HL-60 (cell line): ENCODE results near the gene UBAC2.

Experiments
- GABPA ChIP-seq: IDR thresholded peaks from 2 replicates; pipeline ENCODE4 v1.6.1; 2012; ENCODE audit warnings: low read depth
- POLR2AphosphoS5 ChIP-seq: IDR thresholded peaks from 2 replicates; pipeline ENCODE4 v1.6.1; 2012; ENCODE audit warnings: low read depth
- TF ChIP-seq, protein P1 (sequence below): IDR thresholded peaks from 2 replicates; pipeline ENCODE4 v1.6.1; 2012; ENCODE audit warnings: low read depth; ENCODE audit not compliant: insufficient replicate concordance
- TF ChIP-seq, protein P2 (sequence below): IDR thresholded peaks from one replicate; pipeline ENCODE4 v1.5.1; 2011; ENCODE audit warnings: low read length, control low read depth, inconsistent platforms; ENCODE audit not compliant: insufficient read depth

DNA sequence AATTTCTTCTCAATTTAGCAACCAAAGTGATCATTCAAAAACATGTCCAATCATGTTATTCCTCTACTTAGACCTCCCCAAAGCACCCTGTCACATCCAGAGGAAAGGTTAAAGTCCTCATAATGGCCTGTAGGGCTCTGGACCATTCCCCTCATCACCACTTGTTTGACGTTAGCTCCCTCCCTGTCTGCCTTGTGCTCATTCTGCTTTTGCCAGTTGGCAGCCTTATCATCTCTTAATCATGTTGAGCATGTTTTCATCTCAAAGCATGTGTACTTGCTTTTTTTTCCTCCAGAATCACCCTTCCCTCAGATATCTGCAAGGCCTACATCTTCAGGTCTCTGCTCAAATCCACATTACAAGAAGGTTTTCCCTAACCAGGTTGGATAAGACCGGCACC is 25.9 kb downstream of the UBAC2 start:
- TF ChIP-seq, protein P1, sequence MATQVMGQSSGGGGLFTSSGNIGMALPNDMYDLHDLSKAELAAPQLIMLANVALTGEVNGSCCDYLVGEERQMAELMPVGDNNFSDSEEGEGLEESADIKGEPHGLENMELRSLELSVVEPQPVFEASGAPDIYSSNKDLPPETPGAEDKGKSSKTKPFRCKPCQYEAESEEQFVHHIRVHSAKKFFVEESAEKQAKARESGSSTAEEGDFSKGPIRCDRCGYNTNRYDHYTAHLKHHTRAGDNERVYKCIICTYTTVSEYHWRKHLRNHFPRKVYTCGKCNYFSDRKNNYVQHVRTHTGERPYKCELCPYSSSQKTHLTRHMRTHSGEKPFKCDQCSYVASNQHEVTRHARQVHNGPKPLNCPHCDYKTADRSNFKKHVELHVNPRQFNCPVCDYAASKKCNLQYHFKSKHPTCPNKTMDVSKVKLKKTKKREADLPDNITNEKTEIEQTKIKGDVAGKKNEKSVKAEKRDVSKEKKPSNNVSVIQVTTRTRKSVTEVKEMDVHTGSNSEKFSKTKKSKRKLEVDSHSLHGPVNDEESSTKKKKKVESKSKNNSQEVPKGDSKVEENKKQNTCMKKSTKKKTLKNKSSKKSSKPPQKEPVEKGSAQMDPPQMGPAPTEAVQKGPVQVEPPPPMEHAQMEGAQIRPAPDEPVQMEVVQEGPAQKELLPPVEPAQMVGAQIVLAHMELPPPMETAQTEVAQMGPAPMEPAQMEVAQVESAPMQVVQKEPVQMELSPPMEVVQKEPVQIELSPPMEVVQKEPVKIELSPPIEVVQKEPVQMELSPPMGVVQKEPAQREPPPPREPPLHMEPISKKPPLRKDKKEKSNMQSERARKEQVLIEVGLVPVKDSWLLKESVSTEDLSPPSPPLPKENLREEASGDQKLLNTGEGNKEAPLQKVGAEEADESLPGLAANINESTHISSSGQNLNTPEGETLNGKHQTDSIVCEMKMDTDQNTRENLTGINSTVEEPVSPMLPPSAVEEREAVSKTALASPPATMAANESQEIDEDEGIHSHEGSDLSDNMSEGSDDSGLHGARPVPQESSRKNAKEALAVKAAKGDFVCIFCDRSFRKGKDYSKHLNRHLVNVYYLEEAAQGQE = no peak
- TF ChIP-seq, protein P2, sequence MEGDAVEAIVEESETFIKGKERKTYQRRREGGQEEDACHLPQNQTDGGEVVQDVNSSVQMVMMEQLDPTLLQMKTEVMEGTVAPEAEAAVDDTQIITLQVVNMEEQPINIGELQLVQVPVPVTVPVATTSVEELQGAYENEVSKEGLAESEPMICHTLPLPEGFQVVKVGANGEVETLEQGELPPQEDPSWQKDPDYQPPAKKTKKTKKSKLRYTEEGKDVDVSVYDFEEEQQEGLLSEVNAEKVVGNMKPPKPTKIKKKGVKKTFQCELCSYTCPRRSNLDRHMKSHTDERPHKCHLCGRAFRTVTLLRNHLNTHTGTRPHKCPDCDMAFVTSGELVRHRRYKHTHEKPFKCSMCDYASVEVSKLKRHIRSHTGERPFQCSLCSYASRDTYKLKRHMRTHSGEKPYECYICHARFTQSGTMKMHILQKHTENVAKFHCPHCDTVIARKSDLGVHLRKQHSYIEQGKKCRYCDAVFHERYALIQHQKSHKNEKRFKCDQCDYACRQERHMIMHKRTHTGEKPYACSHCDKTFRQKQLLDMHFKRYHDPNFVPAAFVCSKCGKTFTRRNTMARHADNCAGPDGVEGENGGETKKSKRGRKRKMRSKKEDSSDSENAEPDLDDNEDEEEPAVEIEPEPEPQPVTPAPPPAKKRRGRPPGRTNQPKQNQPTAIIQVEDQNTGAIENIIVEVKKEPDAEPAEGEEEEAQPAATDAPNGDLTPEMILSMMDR = no peak
- no peak for TF ChIP-seq POLR2AphosphoS5
- no peak for TF ChIP-seq GABPA
